ENCODE measurements around the gene HNRNPF.

DNA sequence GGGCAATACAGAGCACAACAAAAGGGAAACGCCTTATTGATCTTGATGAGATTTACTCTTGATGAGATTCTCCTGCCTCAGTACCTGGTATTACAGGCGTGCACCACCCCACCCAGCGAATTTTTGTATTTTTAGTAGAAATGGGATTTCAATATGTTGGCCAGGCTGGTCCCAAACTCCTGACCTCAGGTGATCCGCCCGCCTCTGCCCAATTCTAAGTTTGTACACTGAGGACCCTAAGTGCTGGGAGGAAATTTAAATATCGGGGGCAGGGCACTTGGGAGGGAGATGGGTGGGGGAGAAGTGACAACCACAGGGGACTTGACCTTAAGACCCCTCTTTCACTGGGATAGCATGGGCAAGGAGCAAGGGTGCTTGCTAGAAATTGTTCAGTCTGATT, 14.1 kb downstream of the HNRNPF start:
- TF ChIP-seq TSHZ2 (CRISPR knock-in tag; IDR thresholded peaks at IDR 0.05) (no peak), BACH2 (CRISPR knock-in tag; IDR thresholded peaks at IDR 0.05; ENCODE audit: borderline replicate concordance) (no peak), RARB (CRISPR knock-in tag; IDR thresholded peaks at IDR 0.05) (no peak), ISL1 (CRISPR knock-in tag; IDR thresholded peaks at IDR 0.05) (no peak), GLIS3 (CRISPR knock-in tag; IDR thresholded peaks at IDR 0.05) (no peak), ESRRG (CRISPR knock-in tag; IDR thresholded peaks at IDR 0.05) (no peak), ZFP3 (CRISPR knock-in tag; IDR thresholded peaks at IDR 0.05) (no peak), ARNTL (CRISPR knock-in tag; IDR thresholded peaks at IDR 0.05; ENCODE audit: borderline replicate concordance, low read depth) (no peak)
- TF ChIP-seq, protein P1, sequence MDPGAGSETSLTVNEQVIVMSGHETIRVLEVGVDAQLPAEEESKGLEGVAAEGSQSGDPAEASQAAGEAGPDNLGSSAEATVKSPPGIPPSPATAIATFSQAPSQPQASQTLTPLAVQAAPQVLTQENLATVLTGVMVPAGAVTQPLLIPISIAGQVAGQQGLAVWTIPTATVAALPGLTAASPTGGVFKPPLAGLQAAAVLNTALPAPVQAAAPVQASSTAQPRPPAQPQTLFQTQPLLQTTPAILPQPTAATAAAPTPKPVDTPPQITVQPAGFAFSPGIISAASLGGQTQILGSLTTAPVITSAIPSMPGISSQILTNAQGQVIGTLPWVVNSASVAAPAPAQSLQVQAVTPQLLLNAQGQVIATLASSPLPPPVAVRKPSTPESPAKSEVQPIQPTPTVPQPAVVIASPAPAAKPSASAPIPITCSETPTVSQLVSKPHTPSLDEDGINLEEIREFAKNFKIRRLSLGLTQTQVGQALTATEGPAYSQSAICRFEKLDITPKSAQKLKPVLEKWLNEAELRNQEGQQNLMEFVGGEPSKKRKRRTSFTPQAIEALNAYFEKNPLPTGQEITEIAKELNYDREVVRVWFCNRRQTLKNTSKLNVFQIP (CRISPR knock-in tag; IDR thresholded peaks at IDR 0.05; ENCODE audit: borderline replicate concordance, low read depth): no peak
